Smooth muscle cell (in vitro differentiated cells): ENCODE data around the gene SLC22A2. TPM values are rescaled to one million over a fixed set of nuclear protein-coding genes. Genes with fewer than 3 reads are reported as not detected.

ENCODE experiments used
- DNase-seq: peaks from one replicate; lab custom pipeline; 2025; ENCODE audit not compliant: unreplicated experiment; lab: John Stamatoyannopoulos, UW
- H2AFZ ChIP-seq: fragments of 200-600 bp; sonication (generic); 2 replicates; pipeline ENCODE4 v1.6.0; 2016; ENCODE audit warnings: antibody characterized with exemption, low read depth, mild to moderate bottlenecking
- H3F3A ChIP-seq: fragments of 200-600 bp; sonication (generic); 2 replicates; pipeline ENCODE4 v1.6.0; 2017; ENCODE audit warnings: antibody characterized with exemption, low read depth
- H3K27ac ChIP-seq: fragments of 200-600 bp; sonication (generic); 2 replicates; pipeline ENCODE4 v1.5.1; 2016; ENCODE audit warnings: low read depth, mild to moderate bottlenecking
- H3K27me3 ChIP-seq: fragments of 200-600 bp; sonication (generic); 2 replicates; pipeline ENCODE4 v1.6.1; 2016; ENCODE audit warnings: low read depth, mild to moderate bottlenecking
- H3K36me3 ChIP-seq: fragments of 200-600 bp; sonication (generic); 2 replicates; pipeline ENCODE4 v1.5.1; 2016; ENCODE audit warnings: low read depth
- H3K4me1 ChIP-seq: fragments of 200-600 bp; sonication (generic); 2 replicates; pipeline ENCODE4 v1.5.1; 2016; ENCODE audit warnings: low read depth
- H3K4me2 ChIP-seq: fragments of 200-600 bp; sonication (generic); 2 replicates; pipeline ENCODE4 v1.6.0; 2016; ENCODE audit warnings: mild to moderate bottlenecking
- H3K4me3 ChIP-seq: fragments of 200-600 bp; sonication (generic); 2 replicates; pipeline ENCODE4 v1.5.1; 2016; ENCODE audit warnings: mild to moderate bottlenecking
- H3K79me2 ChIP-seq: fragments of 200-600 bp; sonication (generic); 2 replicates; pipeline ENCODE4 v1.6.0; 2016; ENCODE audit warnings: low read depth, mild to moderate bottlenecking
- H3K9ac ChIP-seq: fragments of 200-600 bp; sonication (generic); 2 replicates; pipeline ENCODE4 v1.6.0; 2016; ENCODE audit warnings: low read depth
- H3K9me3 ChIP-seq: fragments of 200-600 bp; sonication (generic); replicated peaks from 2 replicates; pipeline ENCODE4 v1.5.1; 2016; ENCODE audit warnings: low read depth
- H4K20me1 ChIP-seq: fragments of 200-600 bp; sonication (generic); 2 replicates; pipeline ENCODE4 v1.6.0; 2016; ENCODE audit warnings: low read depth
- CTCF ChIP-seq: fragments of 200-600 bp; sonication (generic); IDR thresholded peaks from 2 replicates; pipeline ENCODE4 v1.5.1; 2017; ENCODE audit warnings: borderline replicate concordance, mild to moderate bottlenecking, antibody characterized with exemption; ENCODE audit not compliant: insufficient read depth, poor library complexity, severe bottlenecking
- WGBS: methylation state at CpG from one replicate; pipeline ENCODE4 v1.1.7; 2016; ENCODE audit warnings: low lambda C conversion rate; 5-methylcytosine and 5-hydroxymethylcytosine counted together
- polyA plus RNA-seq: library from polyadenylated mRNA; unstranded; fragments of >200 nt; fragmentation: Nextera tagmentation; extraction: Ambion mirVana; gene quantifications from 2 replicates; pipeline ENCODE4 v1.2.1, GENCODE V29; 2016
- total RNA-seq: library from RNA; depleted of rRNA; stranded (reverse); fragments of >200 nt; gene quantifications from 2 replicates; pipeline ENCODE4 v1.2.3, GENCODE V29; 2014

The SLC22A2 gene
- total and polyA plus RNA-seq, 2 experiments from 2014 or later, result 3.5 to 7.0 TPM

GRCh38 chr6:160270347-160270746 lies 11.7 kb upstream of the SLC22A2 start:
- no peak overlapping the region for H3K9ac ChIP-seq
- no peaks in the 10 kb centered on the region for H3K36me3 ChIP-seq
- H3K4me3 ChIP-seq, result no peak overlapping the region
- H3K9me3 ChIP-seq, result no peaks in the 10 kb centered on the region
- H3K4me2 ChIP-seq, result no peak overlapping the region
- H3K79me2 ChIP-seq, result no peaks in the 10 kb centered on the region
- no peaks in the 10 kb centered on the region for H3F3A ChIP-seq
- no peaks in the 10 kb centered on the region for H3K4me1 ChIP-seq
- H3K27me3 ChIP-seq, result no peaks in the 10 kb centered on the region
- no peaks in the 10 kb centered on the region for H4K20me1 ChIP-seq
- H2AFZ ChIP-seq, result no peak overlapping the region
- H3K27ac ChIP-seq, result no peak overlapping the region
- WGBS, result 98% methylated on average over 6 of the region's 6 CpGs
- no peak for DNase-seq
- no peak for TF ChIP-seq CTCF

GRCh38 chr6:160269771-160270170 lies 11.2 kb upstream of the SLC22A2 start:
- Histone ChIP-seq H3K4me1 (no peaks in the 10 kb centered on the region), H3K4me2 (no peak overlapping the region), H3K9me3 (no peaks in the 10 kb centered on the region), H3K27ac (no peak overlapping the region), H3K79me2 (no peaks in the 10 kb centered on the region), H2AFZ (no peak overlapping the region), H3F3A (no peaks in the 10 kb centered on the region), H4K20me1 (no peaks in the 10 kb centered on the region), H3K36me3 (no peaks in the 10 kb centered on the region), H3K27me3 (no peaks in the 10 kb centered on the region), H3K9ac (no peak overlapping the region), H3K4me3 (no peak overlapping the region)
- no peak for TF ChIP-seq CTCF
- DNase-seq, result no peak
- WGBS, result 93% methylated on average over 3 of the region's 3 CpGs

DNA sequence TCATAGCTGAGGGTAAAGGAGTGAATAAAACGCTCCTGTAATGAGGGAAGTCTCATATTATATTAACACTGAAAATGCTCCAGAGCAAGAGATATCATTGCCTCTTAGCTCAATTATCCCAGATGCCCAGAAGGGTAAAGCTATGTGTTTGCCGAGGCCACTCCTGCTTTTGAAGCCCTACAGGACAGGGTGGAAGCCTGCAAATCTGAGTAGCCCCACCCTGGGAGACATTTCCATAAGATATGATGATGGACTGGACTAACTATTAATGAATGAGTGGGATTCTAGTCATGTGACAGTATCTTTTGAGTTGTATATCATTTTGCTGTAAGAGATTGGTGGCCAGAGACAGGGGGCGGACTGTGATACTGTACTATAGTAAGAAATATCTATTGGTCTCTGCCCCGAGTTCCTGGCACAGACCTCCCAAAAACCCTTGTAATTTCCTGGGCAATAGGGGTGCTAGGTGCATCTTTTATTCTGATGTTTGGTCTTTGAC lies 10.5 kb upstream of the SLC22A2 start:
- Histone ChIP-seq H2AFZ (no peak overlapping the region), H3K4me2 (no peak overlapping the region), H3K27me3 (no peaks in the 10 kb centered on the region), H3K4me3 (no peak overlapping the region), H3K36me3 (no peaks in the 10 kb centered on the region), H3K79me2 (no peaks in the 10 kb centered on the region), H3K9me3 (no peaks in the 10 kb centered on the region), H3K27ac (no peak overlapping the region), H3F3A (no peaks in the 10 kb centered on the region), H3K9ac (no peak overlapping the region), H3K4me1 (no peaks in the 10 kb centered on the region), H4K20me1 (no peaks in the 10 kb centered on the region)
- 96% methylated on average over 4 of the region's 4 CpGs for WGBS
- no peak for TF ChIP-seq CTCF
- DNase-seq, result no peak

DNA sequence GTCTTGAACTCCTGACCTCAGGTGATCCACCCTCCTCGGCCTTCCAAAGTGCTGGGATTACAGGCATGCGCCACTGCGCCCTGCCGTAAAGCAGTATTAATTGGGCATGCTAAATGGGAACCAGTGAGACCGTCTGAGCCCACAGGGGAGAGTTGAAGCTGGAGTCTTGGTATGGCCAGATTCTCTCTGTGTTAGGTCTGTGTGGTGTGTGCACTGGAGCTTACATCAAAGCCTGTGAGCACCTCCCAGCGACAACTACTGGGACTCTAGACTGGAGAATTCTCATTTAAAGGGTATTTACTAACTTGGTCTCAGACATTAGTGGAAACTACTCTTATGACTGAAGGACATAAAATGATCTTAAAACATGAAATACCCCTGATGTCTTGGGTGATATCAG lies 8.5 kb upstream of the SLC22A2 start:
- H3K4me1 ChIP-seq, result no peaks in the 10 kb centered on the region
- H3K9ac ChIP-seq, result no peak overlapping the region
- H2AFZ ChIP-seq, result no peak overlapping the region
- no peak for DNase-seq
- 94% methylated on average over 6 of the region's 6 CpGs for WGBS
- H3K4me3 ChIP-seq, result no peak overlapping the region
- H3K36me3 ChIP-seq, result no peaks in the 10 kb centered on the region
- H3F3A ChIP-seq, result no peaks in the 10 kb centered on the region
- no peaks in the 10 kb centered on the region for H3K9me3 ChIP-seq
- H3K27ac ChIP-seq, result no peak overlapping the region
- H4K20me1 ChIP-seq, result no peaks in the 10 kb centered on the region
- H3K79me2 ChIP-seq, result no peaks in the 10 kb centered on the region
- no peaks in the 10 kb centered on the region for H3K27me3 ChIP-seq
- no peak overlapping the region for H3K4me2 ChIP-seq
- no peak for TF ChIP-seq CTCF
